Thoracic aorta (tissue), 2 donors: Measurements from ENCODE around the gene ABCC8. TPM values are rescaled to one million over a fixed set of nuclear protein-coding genes. Genes with fewer than 3 reads are reported as not detected.

Experiments used
- ATAC-seq: fragments of 150-250 bp; one replicate; pipeline ENCODE4 v1.8.0; 2017; ENCODE audit warnings: low read depth; ENCODE audit not compliant: insufficient number of reproducible peaks, low FRiP score
- DNase-seq: peaks from one replicate; pipeline ENCODE4 v3.0.0-alpha.2; 2020; ENCODE audit warnings: low spot score
- H3K27ac ChIP-seq, 2 donors: fragments of 200-600 bp; sonication (generic); 1 replicate in 1 of 2; 2 replicates in 1 of 2; pipeline ENCODE4 v1.5.1; 2016; ENCODE audit warnings: mild to moderate bottlenecking in 2 of 2, moderate library complexity in 2 of 2
- H3K27me3 ChIP-seq: fragments of 200-600 bp; sonication (generic); replicated peaks from 2 replicates; pipeline ENCODE4 v1.6.0; 2016; ENCODE audit warnings: mild to moderate bottlenecking; ENCODE audit not compliant: insufficient read depth
- H3K36me3 ChIP-seq: fragments of 200-600 bp; sonication (generic); one replicate; pipeline ENCODE4 v1.5.1; 2016
- H3K4me1 ChIP-seq, 2 donors: fragments of 200-600 bp; sonication (generic); 1 replicate in 1 of 2; 2 replicates in 1 of 2; pipeline versions ENCODE4 v1.5.1 to v1.6.0; 2016; ENCODE audit warnings: low read depth in 2 of 2, mild to moderate bottlenecking in 1 of 2; ENCODE audit not compliant: control insufficient read depth in 1 of 2
- H3K4me3 ChIP-seq: fragments of 200-600 bp; sonication (generic); 2 replicates; pipeline ENCODE4 v1.5.1; 2016; ENCODE audit warnings: mild to moderate bottlenecking
- H3K9me3 ChIP-seq: fragments of 200-600 bp; sonication (generic); 2 replicates; pipeline ENCODE4 v1.5.1; 2016
- total RNA-seq, 2 donors: library from RNA; depleted of rRNA; stranded (reverse); fragments of >200 nt; gene quantifications; one replicate each; pipeline versions ENCODE4 v1.1.0 to v1.2.3, GENCODE V29; 2016
- TF ChIP-seq, protein P1 (sequence below): fragments of 200-600 bp; sonication (generic); IDR thresholded peaks from one replicate; pipeline ENCODE4 v1.5.1; 2019; ENCODE audit warnings: antibody characterized with exemption

Gene ABCC8
- total RNA-seq, 2 donors from 2014 or later: 0.42 to 13.9 TPM

DNA sequence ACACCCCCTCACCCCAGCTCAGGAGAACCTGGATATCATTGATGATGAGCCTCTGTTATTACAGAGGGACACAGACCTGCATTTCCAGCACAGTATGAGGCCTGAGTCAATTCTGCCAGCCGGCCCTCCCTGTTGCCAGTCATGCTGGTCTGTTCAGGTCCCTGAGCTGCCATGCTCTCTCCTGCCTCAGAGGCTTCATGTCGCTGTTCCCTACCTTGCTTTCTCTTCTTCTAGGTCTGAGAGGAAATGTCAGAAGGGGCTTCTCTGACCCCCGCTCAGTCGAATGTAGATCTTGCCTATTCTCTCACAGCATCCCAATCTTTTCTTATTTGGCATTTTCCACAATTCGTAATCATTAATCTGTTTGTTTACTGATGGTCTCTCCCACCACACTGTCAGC, 21.8 kb upstream of the ABCC8 start:
- no peak overlapping the region for H3K4me3 ChIP-seq
- no peaks in the 10 kb centered on the region for H3K36me3 ChIP-seq
- no peaks in the 10 kb centered on the region for H3K4me1 ChIP-seq
- TF ChIP-seq, protein P1, sequence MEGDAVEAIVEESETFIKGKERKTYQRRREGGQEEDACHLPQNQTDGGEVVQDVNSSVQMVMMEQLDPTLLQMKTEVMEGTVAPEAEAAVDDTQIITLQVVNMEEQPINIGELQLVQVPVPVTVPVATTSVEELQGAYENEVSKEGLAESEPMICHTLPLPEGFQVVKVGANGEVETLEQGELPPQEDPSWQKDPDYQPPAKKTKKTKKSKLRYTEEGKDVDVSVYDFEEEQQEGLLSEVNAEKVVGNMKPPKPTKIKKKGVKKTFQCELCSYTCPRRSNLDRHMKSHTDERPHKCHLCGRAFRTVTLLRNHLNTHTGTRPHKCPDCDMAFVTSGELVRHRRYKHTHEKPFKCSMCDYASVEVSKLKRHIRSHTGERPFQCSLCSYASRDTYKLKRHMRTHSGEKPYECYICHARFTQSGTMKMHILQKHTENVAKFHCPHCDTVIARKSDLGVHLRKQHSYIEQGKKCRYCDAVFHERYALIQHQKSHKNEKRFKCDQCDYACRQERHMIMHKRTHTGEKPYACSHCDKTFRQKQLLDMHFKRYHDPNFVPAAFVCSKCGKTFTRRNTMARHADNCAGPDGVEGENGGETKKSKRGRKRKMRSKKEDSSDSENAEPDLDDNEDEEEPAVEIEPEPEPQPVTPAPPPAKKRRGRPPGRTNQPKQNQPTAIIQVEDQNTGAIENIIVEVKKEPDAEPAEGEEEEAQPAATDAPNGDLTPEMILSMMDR: no peak
- DNase-seq (no peak), ATAC-seq (no peak)
- H3K27me3 ChIP-seq: no peaks in the 10 kb centered on the region
- H3K9me3 ChIP-seq: no peaks in the 10 kb centered on the region
- no peak overlapping the region for H3K27ac ChIP-seq

DNA sequence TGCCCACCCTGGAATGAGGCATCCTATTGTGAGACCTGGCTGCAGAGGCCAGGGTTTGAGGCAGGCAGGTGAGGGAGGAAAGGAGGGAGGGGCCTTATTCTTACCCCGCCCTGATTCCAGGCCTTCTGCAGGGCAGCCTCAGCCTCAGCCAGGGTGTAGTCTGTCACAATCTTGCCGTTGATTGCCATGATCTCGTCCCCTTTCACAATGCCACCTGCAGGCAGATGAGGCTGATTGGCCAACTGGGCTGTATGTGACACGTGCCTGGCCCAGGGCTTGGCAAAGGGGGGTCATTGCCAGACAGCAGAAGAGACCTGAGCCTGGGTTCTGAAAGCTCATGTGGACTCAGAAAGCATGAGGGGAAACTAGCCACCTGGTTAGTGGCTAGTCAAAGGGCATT, 21.4 kb upstream of the ABCC8 start:
- no peak for DNase-seq
- Histone ChIP-seq H3K36me3 (no peaks in the 10 kb centered on the region), H3K27ac (no peak overlapping the region), H3K4me1 (no peaks in the 10 kb centered on the region), H3K4me3 (no peak overlapping the region), H3K9me3 (no peaks in the 10 kb centered on the region), H3K27me3 (no peaks in the 10 kb centered on the region)
- no peak for ATAC-seq
- TF ChIP-seq, protein P1: no peak

DNA sequence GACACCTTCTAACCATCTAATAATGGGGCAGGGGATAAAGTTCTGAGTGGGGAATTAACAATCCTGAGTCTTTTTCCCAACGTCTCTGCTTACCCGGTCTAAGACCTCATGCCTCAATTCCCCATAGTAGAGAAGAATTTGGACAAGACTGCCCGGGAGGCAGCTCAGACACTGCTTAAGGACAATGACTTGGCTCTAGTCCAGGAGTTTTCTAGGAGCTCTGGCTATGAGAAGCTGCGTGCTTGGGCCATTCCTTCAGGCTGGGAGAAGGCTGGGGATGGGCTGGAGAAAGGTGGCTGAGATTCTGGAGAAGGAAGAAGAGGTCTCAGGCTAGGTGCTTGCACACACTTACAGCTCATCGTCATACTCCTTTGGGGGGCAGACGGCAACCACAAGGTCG, 19.8 kb upstream of the ABCC8 start:
- Histone ChIP-seq H3K4me3 (no peak overlapping the region), H3K27ac (no peak overlapping the region), H3K27me3 (no peaks in the 10 kb centered on the region), H3K9me3 (no peaks in the 10 kb centered on the region), H3K4me1 (no peaks in the 10 kb centered on the region), H3K36me3 (no peaks in the 10 kb centered on the region)
- TF ChIP-seq, protein P1: no peak
- DNase-seq: no peak
- no peak for ATAC-seq

DNA sequence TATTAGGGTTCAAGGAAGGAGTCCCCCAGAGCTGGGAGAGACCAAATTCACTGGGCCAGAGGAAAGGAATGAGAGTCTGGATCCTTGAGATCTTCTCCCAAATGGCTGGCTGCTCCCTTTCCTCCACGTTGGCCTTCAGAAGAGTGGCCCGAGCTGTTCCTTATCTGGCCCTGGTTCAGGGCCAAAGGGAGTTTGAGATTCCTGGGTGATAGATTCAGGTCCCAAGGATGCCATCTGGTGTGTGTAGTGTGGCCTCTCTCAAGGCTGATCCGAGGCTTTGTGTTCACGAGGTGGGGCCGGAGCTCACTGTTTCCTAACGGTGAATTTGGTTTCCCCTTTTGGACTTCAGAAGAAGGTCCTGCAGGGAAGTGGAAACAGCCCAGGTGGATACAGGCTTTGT, 17.4 kb upstream of the ABCC8 start:
- Histone ChIP-seq H3K9me3 (no peaks in the 10 kb centered on the region), H3K4me3 (no peak overlapping the region), H3K4me1 (no peaks in the 10 kb centered on the region), H3K27ac (no peak overlapping the region), H3K27me3 (no peaks in the 10 kb centered on the region), H3K36me3 (no peaks in the 10 kb centered on the region)
- DNase-seq (no peak), ATAC-seq (no peak)
- TF ChIP-seq, protein P1: no peak

DNA sequence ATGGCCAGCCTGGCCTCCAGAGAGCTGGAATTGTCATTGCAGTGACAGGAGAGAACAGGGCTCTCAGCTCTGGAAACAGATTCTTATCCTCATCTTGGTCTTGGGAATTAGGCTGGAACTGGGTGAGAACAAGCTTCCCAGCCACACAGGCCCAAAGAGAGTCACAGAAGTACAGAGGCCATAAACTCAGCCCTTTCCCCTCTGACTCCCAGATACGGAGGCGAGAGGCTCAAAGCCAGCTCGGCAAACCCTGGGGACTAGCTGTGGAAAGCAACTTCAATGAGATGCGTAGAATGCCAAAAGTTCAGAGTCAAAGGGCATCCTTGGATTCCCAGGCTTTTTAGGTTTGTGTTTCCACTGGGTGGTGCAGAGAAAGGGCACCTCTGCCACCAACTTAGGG, 14.3 kb upstream of the ABCC8 start:
- no peak for DNase-seq
- no peak for ATAC-seq
- H3K9me3 ChIP-seq: no peaks in the 10 kb centered on the region
- H3K36me3 ChIP-seq: no peaks in the 10 kb centered on the region
- H3K27ac ChIP-seq: no peak overlapping the region
- H3K4me1 ChIP-seq: no peaks in the 10 kb centered on the region
- no peak overlapping the region for H3K4me3 ChIP-seq
- TF ChIP-seq, protein P1: no peak
- no peaks in the 10 kb centered on the region for H3K27me3 ChIP-seq
